Measurements from ENCODE around the gene NLRC3. TPM values are rescaled to one million over a fixed set of nuclear protein-coding genes. Genes with fewer than 3 reads are reported as not detected.

NLRC3 gene, protein sequence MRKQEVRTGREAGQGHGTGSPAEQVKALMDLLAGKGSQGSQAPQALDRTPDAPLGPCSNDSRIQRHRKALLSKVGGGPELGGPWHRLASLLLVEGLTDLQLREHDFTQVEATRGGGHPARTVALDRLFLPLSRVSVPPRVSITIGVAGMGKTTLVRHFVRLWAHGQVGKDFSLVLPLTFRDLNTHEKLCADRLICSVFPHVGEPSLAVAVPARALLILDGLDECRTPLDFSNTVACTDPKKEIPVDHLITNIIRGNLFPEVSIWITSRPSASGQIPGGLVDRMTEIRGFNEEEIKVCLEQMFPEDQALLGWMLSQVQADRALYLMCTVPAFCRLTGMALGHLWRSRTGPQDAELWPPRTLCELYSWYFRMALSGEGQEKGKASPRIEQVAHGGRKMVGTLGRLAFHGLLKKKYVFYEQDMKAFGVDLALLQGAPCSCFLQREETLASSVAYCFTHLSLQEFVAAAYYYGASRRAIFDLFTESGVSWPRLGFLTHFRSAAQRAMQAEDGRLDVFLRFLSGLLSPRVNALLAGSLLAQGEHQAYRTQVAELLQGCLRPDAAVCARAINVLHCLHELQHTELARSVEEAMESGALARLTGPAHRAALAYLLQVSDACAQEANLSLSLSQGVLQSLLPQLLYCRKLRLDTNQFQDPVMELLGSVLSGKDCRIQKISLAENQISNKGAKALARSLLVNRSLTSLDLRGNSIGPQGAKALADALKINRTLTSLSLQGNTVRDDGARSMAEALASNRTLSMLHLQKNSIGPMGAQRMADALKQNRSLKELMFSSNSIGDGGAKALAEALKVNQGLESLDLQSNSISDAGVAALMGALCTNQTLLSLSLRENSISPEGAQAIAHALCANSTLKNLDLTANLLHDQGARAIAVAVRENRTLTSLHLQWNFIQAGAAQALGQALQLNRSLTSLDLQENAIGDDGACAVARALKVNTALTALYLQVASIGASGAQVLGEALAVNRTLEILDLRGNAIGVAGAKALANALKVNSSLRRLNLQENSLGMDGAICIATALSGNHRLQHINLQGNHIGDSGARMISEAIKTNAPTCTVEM
- total RNA-seq (2021; ENCODE audit: unreplicated experiment) (0.15 TPM), Bru-seq, nascent RNA (percentile 7 among the genes with signal in this experiment), BruChase-seq, experiment 1, labeled RNA remaining after a 6-hour chase (percentile 12 among the genes with signal in this experiment), BruChase-seq, experiment 2, labeled RNA remaining after a 2-hour chase (percentile 11 among the genes with signal in this experiment)
- polyA plus RNA-seq (2012) = 0.14 and 0.17 TPM in 2 replicates
- long read RNA-seq = 0 reads

DNA sequence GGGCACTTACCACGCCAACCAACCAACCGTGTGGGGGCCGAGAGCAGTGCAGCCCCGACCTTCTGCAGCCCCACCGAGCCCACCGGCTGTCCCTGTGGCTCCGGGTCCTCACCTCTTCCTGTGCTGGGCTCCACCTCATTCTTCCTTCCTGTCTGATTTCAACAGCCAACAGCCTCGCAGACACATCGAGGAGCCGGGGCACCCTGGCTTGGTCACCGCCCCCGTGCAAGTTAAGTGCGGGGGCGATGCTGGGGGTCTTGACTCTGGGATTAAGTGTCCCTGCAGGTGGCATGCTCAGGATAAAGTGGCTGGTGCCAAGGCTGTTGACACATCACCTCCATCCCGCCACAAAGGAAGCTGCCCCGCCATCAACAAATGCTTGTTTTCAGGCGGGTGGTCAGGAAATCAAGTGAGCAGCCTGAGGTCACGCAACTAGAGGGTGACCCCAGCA is at the start of gene NLRC3:
NLRC3 (minus strand) TSS at position 102 of the 451 bp plus-strand sequence. CDS start 12,367 bp downstream, outside the sequence.
- CTCF ChIA-PET = no interaction called here
- DNase-seq (ENCODE audit: low read depth, low spot score) = no peak
- H4K20me1 ChIP-seq (ENCODE audit: insufficient read depth) = no peaks in the 10 kb centered on the region
- no TSS peak for BruUV-seq (replicated peaks)
- no peak for ATAC-seq
- no peak within 1 kb of the TSS for H3K4me2 ChIP-seq (ENCODE audit: low read length)
- no peaks in the 10 kb centered on the region for H3K9me3 ChIP-seq (ENCODE audit: control insufficient read depth in 1 of 2, insufficient read depth in 1 of 2, low read depth in 1 of 2, low read length in 2 of 2)
- H3K36me3 ChIP-seq (ENCODE audit: control insufficient read depth in 1 of 2, insufficient read depth in 2 of 2, low read length in 2 of 2) = no peaks in the 10 kb centered on the region
- H3K27me3 ChIP-seq (ENCODE audit: insufficient read depth, low read length) = no peaks in the 10 kb centered on the region
- POLR2A ChIA-PET = no interaction called here
- no peaks in the 10 kb centered on the region for H3K9me2 ChIP-seq (ENCODE audit: insufficient read depth)
- H3K4me1 ChIP-seq (ENCODE audit: control insufficient read depth in 1 of 2, insufficient read depth in 2 of 2, low read length in 2 of 2) = peaks cover 6 to 9% of the 10 kb centered on the region in 2 experiments
- RAD21 ChIA-PET (ENCODE audit: low non-redundant PET in 1 of 2, low total read pairs in 2 of 2, uncharacterized antibody in 2 of 2, unreplicated experiment in 2 of 2) = no interaction called here
- no peak within 1 kb of the TSS for H3K9ac ChIP-seq (ENCODE audit: low read length)
- H3K79me2 ChIP-seq (ENCODE audit: insufficient read depth, low read length) = no peaks in the 10 kb centered on the region
- intact Hi-C loops (cut with micrococcal nuclease) = no loop called here
- no peak within 1 kb of the TSS for H2AFZ ChIP-seq (ENCODE audit: low read depth, low read length, poor library complexity, severe bottlenecking)
- TF ChIP-seq FOSL1 (IDR thresholded peaks at IDR 0.05; ENCODE audit: low read depth) (no peak), SIN3A (IDR thresholded peaks at IDR 0.05; ENCODE audit: low read depth) (no peak)
- TF ChIP-seq, protein P1, sequence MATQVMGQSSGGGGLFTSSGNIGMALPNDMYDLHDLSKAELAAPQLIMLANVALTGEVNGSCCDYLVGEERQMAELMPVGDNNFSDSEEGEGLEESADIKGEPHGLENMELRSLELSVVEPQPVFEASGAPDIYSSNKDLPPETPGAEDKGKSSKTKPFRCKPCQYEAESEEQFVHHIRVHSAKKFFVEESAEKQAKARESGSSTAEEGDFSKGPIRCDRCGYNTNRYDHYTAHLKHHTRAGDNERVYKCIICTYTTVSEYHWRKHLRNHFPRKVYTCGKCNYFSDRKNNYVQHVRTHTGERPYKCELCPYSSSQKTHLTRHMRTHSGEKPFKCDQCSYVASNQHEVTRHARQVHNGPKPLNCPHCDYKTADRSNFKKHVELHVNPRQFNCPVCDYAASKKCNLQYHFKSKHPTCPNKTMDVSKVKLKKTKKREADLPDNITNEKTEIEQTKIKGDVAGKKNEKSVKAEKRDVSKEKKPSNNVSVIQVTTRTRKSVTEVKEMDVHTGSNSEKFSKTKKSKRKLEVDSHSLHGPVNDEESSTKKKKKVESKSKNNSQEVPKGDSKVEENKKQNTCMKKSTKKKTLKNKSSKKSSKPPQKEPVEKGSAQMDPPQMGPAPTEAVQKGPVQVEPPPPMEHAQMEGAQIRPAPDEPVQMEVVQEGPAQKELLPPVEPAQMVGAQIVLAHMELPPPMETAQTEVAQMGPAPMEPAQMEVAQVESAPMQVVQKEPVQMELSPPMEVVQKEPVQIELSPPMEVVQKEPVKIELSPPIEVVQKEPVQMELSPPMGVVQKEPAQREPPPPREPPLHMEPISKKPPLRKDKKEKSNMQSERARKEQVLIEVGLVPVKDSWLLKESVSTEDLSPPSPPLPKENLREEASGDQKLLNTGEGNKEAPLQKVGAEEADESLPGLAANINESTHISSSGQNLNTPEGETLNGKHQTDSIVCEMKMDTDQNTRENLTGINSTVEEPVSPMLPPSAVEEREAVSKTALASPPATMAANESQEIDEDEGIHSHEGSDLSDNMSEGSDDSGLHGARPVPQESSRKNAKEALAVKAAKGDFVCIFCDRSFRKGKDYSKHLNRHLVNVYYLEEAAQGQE (IDR thresholded peaks at IDR 0.05; ENCODE audit: low read depth) = no peak
- H3K27ac ChIP-seq (ENCODE audit: low read depth, low read length) = no peak within 1 kb of the TSS
- no peak within 1 kb of the TSS for H3K4me3 ChIP-seq (replicated peaks in 1 of 2; ENCODE audit: low read depth in 1 of 2, low read length in 2 of 2)
